Measurements from ENCODE around the gene NAXE. TPM values are rescaled to one million over a fixed set of nuclear protein-coding genes. Genes with fewer than 3 reads are reported as not detected.

The NAXE gene
- total and polyA plus RNA-seq, 2 of the 13 experiments (the other 11 are each of a cell fraction or from before 2014, with no cell fraction given), result 39.4 to 59.4 TPM

DNA sequence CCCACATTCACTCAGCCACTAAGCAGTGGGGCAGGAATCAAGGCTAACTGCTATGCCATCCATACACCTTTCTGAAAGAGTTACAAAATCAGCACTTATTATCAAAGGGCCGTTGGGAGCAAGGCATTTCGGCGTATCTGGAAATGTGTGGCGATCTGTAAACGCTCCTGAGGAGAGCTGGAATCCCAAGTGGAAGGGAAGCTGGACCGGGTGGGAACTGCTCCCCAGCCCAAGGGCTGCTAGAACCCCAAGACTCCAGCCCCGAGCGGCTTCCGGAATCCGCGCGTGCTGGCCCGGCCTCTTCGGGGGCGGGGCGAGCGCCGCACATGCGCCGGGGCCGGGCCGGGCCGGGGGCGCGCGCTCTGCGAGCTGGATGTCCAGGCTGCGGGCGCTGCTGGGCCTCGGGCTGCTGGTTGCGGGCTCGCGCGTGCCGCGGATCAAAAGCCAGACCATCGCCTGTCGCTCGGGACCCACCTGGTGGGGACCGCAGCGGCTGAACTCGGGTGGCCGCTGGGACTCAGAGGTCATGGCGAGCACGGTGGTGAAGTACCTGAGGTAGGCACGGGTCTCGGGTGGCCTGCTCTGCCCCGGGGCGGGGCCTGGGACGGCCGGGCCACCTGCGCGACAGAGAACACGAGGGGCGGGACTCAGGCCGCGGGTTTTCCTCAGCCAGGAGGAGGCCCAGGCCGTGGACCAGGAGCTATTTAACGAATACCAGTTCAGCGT, at the start of gene NAXE (continued):
- TF ChIP-seq KDM5A (IDR thresholded peaks at IDR 0.05; ENCODE audit: borderline replicate concordance, low read length) (no peak), CHD2 (IDR thresholded peaks at IDR 0.05; ENCODE audit: low read depth, low read length) (no peak), ZFX (CRISPR knock-in tag; IDR thresholded peaks at IDR 0.05; ENCODE audit: low read depth) (peak; percentile 89), ELF4 (CRISPR knock-in tag; IDR thresholded peaks at IDR 0.05; ENCODE audit: borderline replicate concordance) (no peak), HNF1B (CRISPR knock-in tag; IDR thresholded peaks at IDR 0.05) (peak; percentile 63; the same call in 1 of the 2 replicates), NRL (CRISPR knock-in tag; IDR thresholded peaks at IDR 0.05; ENCODE audit: borderline replicate concordance) (peak; percentile 34; the same call in 1 of the 2 replicates), ZNF317 (CRISPR knock-in tag; IDR thresholded peaks at IDR 0.05) (0 out of 2 replicates have a peak, but pooled peaks have one; percentile 29), ZBTB8A (CRISPR knock-in tag; IDR thresholded peaks at IDR 0.05; ENCODE audit: borderline replicate concordance, low read depth) (no peak), HOXD1 (CRISPR knock-in tag; IDR thresholded peaks at IDR 0.05) (no peak), NCOR1 (IDR thresholded peaks at IDR 0.05; ENCODE audit: borderline replicate concordance, low read length) (no peak), NAIF1 (CRISPR knock-in tag; IDR thresholded peaks at IDR 0.05; ENCODE audit: borderline replicate concordance) (peak; percentile 53; the same call in 1 of the 2 replicates), RFXANK (CRISPR knock-in tag; IDR thresholded peaks at IDR 0.05) (no peak), HNRNPH1 (optimal IDR thresholded peaks at IDR 0.05; ENCODE audit: low read depth, low read length) (no peak), ZNF101 (CRISPR knock-in tag; IDR thresholded peaks at IDR 0.05; ENCODE audit: borderline replicate concordance, low read depth) (no peak)
- TF ChIP-seq, protein P1, sequence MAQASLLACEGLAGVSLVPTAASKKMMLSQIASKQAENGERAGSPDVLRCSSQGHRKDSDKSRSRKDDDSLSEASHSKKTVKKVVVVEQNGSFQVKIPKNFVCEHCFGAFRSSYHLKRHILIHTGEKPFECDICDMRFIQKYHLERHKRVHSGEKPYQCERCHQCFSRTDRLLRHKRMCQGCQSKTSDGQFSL (CRISPR knock-in tag; IDR thresholded peaks at IDR 0.05), result no peak
- TF ChIP-seq, protein P2, sequence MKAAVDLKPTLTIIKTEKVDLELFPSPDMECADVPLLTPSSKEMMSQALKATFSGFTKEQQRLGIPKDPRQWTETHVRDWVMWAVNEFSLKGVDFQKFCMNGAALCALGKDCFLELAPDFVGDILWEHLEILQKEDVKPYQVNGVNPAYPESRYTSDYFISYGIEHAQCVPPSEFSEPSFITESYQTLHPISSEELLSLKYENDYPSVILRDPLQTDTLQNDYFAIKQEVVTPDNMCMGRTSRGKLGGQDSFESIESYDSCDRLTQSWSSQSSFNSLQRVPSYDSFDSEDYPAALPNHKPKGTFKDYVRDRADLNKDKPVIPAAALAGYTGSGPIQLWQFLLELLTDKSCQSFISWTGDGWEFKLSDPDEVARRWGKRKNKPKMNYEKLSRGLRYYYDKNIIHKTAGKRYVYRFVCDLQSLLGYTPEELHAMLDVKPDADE (CRISPR knock-in tag; IDR thresholded peaks at IDR 0.05), result no peak
- TF ChIP-seq, protein P3, sequence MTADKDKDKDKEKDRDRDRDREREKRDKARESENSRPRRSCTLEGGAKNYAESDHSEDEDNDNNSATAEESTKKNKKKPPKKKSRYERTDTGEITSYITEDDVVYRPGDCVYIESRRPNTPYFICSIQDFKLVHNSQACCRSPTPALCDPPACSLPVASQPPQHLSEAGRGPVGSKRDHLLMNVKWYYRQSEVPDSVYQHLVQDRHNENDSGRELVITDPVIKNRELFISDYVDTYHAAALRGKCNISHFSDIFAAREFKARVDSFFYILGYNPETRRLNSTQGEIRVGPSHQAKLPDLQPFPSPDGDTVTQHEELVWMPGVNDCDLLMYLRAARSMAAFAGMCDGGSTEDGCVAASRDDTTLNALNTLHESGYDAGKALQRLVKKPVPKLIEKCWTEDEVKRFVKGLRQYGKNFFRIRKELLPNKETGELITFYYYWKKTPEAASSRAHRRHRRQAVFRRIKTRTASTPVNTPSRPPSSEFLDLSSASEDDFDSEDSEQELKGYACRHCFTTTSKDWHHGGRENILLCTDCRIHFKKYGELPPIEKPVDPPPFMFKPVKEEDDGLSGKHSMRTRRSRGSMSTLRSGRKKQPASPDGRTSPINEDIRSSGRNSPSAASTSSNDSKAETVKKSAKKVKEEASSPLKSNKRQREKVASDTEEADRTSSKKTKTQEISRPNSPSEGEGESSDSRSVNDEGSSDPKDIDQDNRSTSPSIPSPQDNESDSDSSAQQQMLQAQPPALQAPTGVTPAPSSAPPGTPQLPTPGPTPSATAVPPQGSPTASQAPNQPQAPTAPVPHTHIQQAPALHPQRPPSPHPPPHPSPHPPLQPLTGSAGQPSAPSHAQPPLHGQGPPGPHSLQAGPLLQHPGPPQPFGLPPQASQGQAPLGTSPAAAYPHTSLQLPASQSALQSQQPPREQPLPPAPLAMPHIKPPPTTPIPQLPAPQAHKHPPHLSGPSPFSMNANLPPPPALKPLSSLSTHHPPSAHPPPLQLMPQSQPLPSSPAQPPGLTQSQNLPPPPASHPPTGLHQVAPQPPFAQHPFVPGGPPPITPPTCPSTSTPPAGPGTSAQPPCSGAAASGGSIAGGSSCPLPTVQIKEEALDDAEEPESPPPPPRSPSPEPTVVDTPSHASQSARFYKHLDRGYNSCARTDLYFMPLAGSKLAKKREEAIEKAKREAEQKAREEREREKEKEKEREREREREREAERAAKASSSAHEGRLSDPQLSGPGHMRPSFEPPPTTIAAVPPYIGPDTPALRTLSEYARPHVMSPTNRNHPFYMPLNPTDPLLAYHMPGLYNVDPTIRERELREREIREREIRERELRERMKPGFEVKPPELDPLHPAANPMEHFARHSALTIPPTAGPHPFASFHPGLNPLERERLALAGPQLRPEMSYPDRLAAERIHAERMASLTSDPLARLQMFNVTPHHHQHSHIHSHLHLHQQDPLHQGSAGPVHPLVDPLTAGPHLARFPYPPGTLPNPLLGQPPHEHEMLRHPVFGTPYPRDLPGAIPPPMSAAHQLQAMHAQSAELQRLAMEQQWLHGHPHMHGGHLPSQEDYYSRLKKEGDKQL (CRISPR knock-in tag; IDR thresholded peaks at IDR 0.05; ENCODE audit: low read depth), result no peak

Data from HepG2 (cell line).